ENCODE data around the gene ARID4B.
A peak's percentile ranks its signal among the peaks of the same experiment; 100 is the strongest.
"Not testable (repeated sequence)": the region's sequence is repeated elsewhere in the genome, so short reads cannot be mapped to it uniquely, and the experiment has no call there.

Gene ARID4B

GRCh38 chr1:235160957-235161684 lies 166.9 kb downstream of the ARID4B start, which contains the start of gene RBM34:
Gene RBM34 (minus strand): TSS chr1:235161250. CDS start chr1:235161226, 24 bp downstream.
- CTCF ChIA-PET = interaction anchor here (0.7 to 3.7 kb wide), 6 partner anchors 9 to 344 kb away, joined by 3 to 19 read pairs (median 4); no protein-coding TSS in a partner anchor
- peak; percentile 94 for DNase-seq (ENCODE audit: extremely low spot score)
- TF ChIP-seq, protein P1, sequence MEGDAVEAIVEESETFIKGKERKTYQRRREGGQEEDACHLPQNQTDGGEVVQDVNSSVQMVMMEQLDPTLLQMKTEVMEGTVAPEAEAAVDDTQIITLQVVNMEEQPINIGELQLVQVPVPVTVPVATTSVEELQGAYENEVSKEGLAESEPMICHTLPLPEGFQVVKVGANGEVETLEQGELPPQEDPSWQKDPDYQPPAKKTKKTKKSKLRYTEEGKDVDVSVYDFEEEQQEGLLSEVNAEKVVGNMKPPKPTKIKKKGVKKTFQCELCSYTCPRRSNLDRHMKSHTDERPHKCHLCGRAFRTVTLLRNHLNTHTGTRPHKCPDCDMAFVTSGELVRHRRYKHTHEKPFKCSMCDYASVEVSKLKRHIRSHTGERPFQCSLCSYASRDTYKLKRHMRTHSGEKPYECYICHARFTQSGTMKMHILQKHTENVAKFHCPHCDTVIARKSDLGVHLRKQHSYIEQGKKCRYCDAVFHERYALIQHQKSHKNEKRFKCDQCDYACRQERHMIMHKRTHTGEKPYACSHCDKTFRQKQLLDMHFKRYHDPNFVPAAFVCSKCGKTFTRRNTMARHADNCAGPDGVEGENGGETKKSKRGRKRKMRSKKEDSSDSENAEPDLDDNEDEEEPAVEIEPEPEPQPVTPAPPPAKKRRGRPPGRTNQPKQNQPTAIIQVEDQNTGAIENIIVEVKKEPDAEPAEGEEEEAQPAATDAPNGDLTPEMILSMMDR (IDR thresholded peaks at IDR 0.05; ENCODE audit: control extremely low read depth, extremely low read depth, low read depth, missing control alignments) = peak; percentile 3
- POLR2A ChIA-PET = interaction anchor here (0.6 to 0.7 kb wide), 3 partner anchors 16 to 225 kb away, joined by 3 to 4 read pairs (median 3); partner anchors contain the start of gene GGPS1

- TF ChIP-seq, protein P1 (IDR thresholded peaks at IDR 0.05; ENCODE audit: control extremely low read depth, extremely low read depth, low read depth, missing control alignments) = no peak
- DNase-seq (ENCODE audit: extremely low spot score) = peak; percentile 58
- CTCF ChIA-PET = interaction anchor here (0.7 to 3.7 kb wide), 7 partner anchors 8 to 345 kb away, joined by 3 to 19 read pairs (median 3); no protein-coding TSS in a partner anchor
- POLR2A ChIA-PET = interaction anchor here (0.6 to 0.7 kb wide), 4 partner anchors 15 to 464 kb away, joined by 3 to 4 read pairs (median 4); partner anchors contain the start of gene GGPS1
Observed at GRCh38 chr1:235160383-235160956, 167.5 kb downstream of the ARID4B start.

GRCh38 chr1:235159930-235160329 lies 168.0 kb downstream of the ARID4B start:
- DNase-seq (ENCODE audit: extremely low spot score) = not testable (repeated sequence)
- CTCF ChIA-PET = interaction anchor here (1.7 to 3.7 kb wide), 4 partner anchors 9 to 53 kb away, joined by 3 to 19 read pairs (median 4); no protein-coding TSS in a partner anchor
- POLR2A ChIA-PET = interaction anchor here (0.7 kb wide), 1 partner anchor 463 kb away, joined by 4 read pairs; no protein-coding TSS in a partner anchor

GRCh38 chr1:235159284-235159683 lies 168.7 kb downstream of the ARID4B start:
- ChIA-PET POLR2A (interaction anchor here (0.6 kb wide), 2 partner anchors 17 to 151 kb away, joined by 3 to 4 read pairs; no protein-coding TSS in a partner anchor), CTCF (interaction anchor here (1.7 to 3.7 kb wide), 4 partner anchors 8 to 52 kb away, joined by 3 to 19 read pairs (median 4); no protein-coding TSS in a partner anchor)

DNA sequence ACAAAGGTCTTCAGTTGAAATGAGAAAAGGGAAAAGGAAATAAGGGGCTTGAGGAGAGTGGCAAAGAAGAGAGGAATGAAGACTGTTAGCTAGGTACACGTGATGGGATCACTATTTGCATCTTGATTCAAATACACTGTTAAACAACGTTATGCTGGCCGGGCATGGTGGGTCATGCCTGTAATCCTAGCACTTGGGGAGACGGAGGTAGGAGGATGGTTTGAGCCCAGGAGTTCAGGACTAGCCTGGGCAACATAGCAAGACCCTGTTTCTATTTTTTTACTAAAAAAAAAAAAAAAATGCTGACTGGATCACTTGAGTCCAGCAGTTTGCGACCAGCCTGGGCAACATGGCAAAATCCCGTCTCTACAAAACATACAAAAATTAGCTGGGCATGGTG lies 169.3 kb downstream of the ARID4B start:
- TF ChIP-seq, protein P1 (IDR thresholded peaks at IDR 0.05; ENCODE audit: control extremely low read depth, extremely low read depth, low read depth, missing control alignments) = no peak
- DNase-seq (ENCODE audit: extremely low spot score) = no peak
- CTCF ChIA-PET = interaction anchor here (0.7 to 1.7 kb wide), 2 partner anchors 10 to 20 kb away, joined by 3 to 4 read pairs; no protein-coding TSS in a partner anchor
- POLR2A ChIA-PET = interaction anchor here (0.5 to 0.6 kb wide), 3 partner anchors 16 to 152 kb away, joined by 3 to 4 read pairs (median 4); no protein-coding TSS in a partner anchor

More at GRCh38 chr1:235159284-235159683, 168.7 kb downstream of the ARID4B start:
- not testable (repeated sequence) for DNase-seq (ENCODE audit: extremely low spot score)

DNA sequence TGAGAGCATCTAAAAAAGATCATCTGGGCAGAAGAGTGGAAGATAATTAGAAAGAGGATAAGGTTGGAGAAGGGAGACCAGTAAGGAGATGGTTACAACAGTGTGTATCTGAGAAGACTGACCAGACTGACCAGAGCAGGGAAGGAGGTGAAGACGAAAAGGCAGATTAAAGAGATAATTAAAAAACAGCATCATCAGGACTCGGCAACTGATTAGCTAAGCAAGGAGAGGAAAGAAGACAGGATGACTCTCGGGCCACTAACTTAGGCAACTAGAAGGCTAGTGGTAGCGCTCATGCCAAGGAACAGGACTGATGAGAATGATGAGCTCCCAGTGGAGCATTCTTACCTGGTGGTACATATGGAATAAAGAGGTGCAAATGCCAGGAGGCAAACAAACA lies 170.8 kb downstream of the ARID4B start:
- POLR2A ChIA-PET = no interaction called here
- TF ChIP-seq, protein P1 (IDR thresholded peaks at IDR 0.05; ENCODE audit: control extremely low read depth, extremely low read depth, low read depth, missing control alignments) = no peak
- CTCF ChIA-PET = interaction anchor here (0.8 to 2.3 kb wide), 5 partner anchors 9 to 24 kb away, joined by 3 to 5 read pairs (median 5); no protein-coding TSS in a partner anchor
- no peak for DNase-seq (ENCODE audit: extremely low spot score)

DNA sequence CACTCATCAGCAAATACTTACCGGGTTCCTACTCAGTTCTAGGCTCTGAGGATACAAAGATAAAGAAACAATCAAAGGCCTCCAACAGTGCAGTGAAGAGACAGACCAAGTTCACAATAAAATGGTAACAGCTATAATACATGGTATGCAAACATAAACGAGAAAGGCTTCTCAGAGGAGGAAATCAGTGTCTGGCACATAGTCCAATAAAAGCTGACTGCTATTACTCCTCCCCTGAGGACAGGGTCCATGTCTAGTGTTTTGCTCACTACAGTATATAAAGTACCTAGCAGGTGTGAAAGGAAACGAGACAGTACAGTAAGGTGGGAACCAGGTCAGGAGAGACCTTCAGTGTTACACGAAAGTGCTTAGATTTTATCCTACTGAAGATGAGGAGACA lies 171.2 kb downstream of the ARID4B start:
- DNase-seq (ENCODE audit: extremely low spot score) = no peak
- ChIA-PET CTCF (interaction anchor here (1.0 to 2.3 kb wide), 5 partner anchors 9 to 24 kb away, joined by 3 to 5 read pairs (median 5); no protein-coding TSS in a partner anchor), POLR2A (no interaction called here)
- TF ChIP-seq, protein P1 (IDR thresholded peaks at IDR 0.05; ENCODE audit: control extremely low read depth, extremely low read depth, low read depth, missing control alignments) = no peak

All from GM10248 (cell line).